A673 (cell line): ENCODE data around the gene GNAQ. TPM values are rescaled to one million over a fixed set of nuclear protein-coding genes. Genes with fewer than 3 reads are reported as not detected.
A peak's percentile ranks its signal among the peaks of the same experiment; 100 is the strongest.

Experiments used
- BruUV-seq: library from RNA; stranded (reverse); fragments of 400-500 nt; replicated peaks from 2 replicates; lab custom pipeline; 2021; lab: Mats Ljungman, UMichigan
- CTCF ChIA-PET: fragments of 300-600 bp; sonication (Branson Sonifier 250); formaldehyde crosslinking; loops from one replicate; lab custom pipeline; 2022; ENCODE audit warnings: antibody characterized with exemption; lab: Charles Lee
- POLR2A ChIA-PET: fragments of 300-600 bp; sonication (Branson Sonifier 250); formaldehyde crosslinking; loops from one replicate; lab custom pipeline; 2022; ENCODE audit warnings: antibody characterized with exemption; ENCODE audit not compliant: low non-redundant PET; lab: Charles Lee
- DNase-seq: peaks from one replicate; pipeline ENCODE4 v3.0.0-alpha.2; 2015; ENCODE audit warnings: low spot score
- H3K27ac ChIP-seq: fragments of 200-600 bp; sonication (generic); 2 replicates; pipeline ENCODE4 v1.5.1; 2016; ENCODE audit warnings: mixed run types, low read depth, mild to moderate bottlenecking, mixed read lengths, antibody characterized with exemption, low read length; ENCODE audit not compliant: poor library complexity, severe bottlenecking
- H3K27me3 ChIP-seq: fragments of 200-600 bp; sonication (generic); replicated peaks from 2 replicates; pipeline ENCODE4 v1.6.1; 2017; ENCODE audit warnings: mixed run types, low read depth, mild to moderate bottlenecking, mixed read lengths, antibody characterized with exemption, low read length; ENCODE audit not compliant: insufficient read depth, poor library complexity
- H3K36me3 ChIP-seq: fragments of 200-600 bp; sonication (generic); 2 replicates; pipeline ENCODE4 v1.6.1; 2016; ENCODE audit warnings: mixed run types, mild to moderate bottlenecking, mixed read lengths, antibody characterized with exemption, low read length; ENCODE audit not compliant: insufficient read depth, poor library complexity, severe bottlenecking
- H3K4me1 ChIP-seq: fragments of 200-600 bp; sonication (generic); 2 replicates; pipeline ENCODE4 v1.6.1; 2017; ENCODE audit warnings: mixed run types, mild to moderate bottlenecking, mixed read lengths, antibody characterized with exemption, low read length; ENCODE audit not compliant: insufficient read depth, poor library complexity, severe bottlenecking
- H3K4me3 ChIP-seq: fragments of 200-600 bp; sonication (generic); 2 replicates; pipeline ENCODE4 v1.5.1; 2016; ENCODE audit warnings: low read depth, mixed run types, mild to moderate bottlenecking, mixed read lengths, low read length; ENCODE audit not compliant: poor library complexity, severe bottlenecking
- H3K9me3 ChIP-seq: fragments of 200-600 bp; sonication (generic); 2 replicates; pipeline ENCODE4 v1.6.1; 2016; ENCODE audit warnings: mixed run types, low read depth, mild to moderate bottlenecking, mixed read lengths, antibody characterized with exemption, low read length; ENCODE audit not compliant: poor library complexity, severe bottlenecking
- CTCF ChIP-seq: fragments of 300-800, 200-600 bp; sonication (generic); conservative IDR thresholded peaks from 2 replicates; pipeline ENCODE4 v1.5.1; 2017; ENCODE audit warnings: low read depth, mild to moderate bottlenecking, antibody characterized with exemption, low read length, moderate library complexity, mixed read lengths
- EZH2 ChIP-seq: fragments of 200-600 bp; sonication (generic); IDR thresholded peaks from 2 replicates; pipeline ENCODE4 v1.6.1; 2017; ENCODE audit warnings: borderline replicate concordance, low read depth, mild to moderate bottlenecking, mixed read lengths, antibody characterized with exemption, low read length; ENCODE audit not compliant: poor library complexity, severe bottlenecking
- intact Hi-C: fragments of 100-400 bp; cut with micrococcal nuclease; formaldehyde crosslinking; loops from one replicate; pipeline ENCODE4 v1.10.0; 2022; ENCODE audit not compliant: unreplicated experiment
- total RNA-seq: library from RNA; stranded (reverse); gene quantifications from 2 replicates; pipeline ENCODE4 v1.2.3, GENCODE V29; 2021

GNAQ gene
- total RNA-seq, 1 experiment from 2014 or later: 69.9 TPM

- Histone ChIP-seq H3K27me3 (no peaks in the 10 kb centered on the region), H3K4me1 (peaks cover 52% of the 10 kb centered on the region), H3K27ac (peak overlapping the region; percentile 78), H3K4me3 (peak overlapping the region; percentile 89), H3K9me3 (no peaks in the 10 kb centered on the region), H3K36me3 (no peaks in the 10 kb centered on the region)
- no peak for DNase-seq
- TF ChIP-seq CTCF: no peak
- intact Hi-C loops: loop anchor here (5.0 to 10.0 kb wide), 2 partner anchors 135 to 587 kb away; no protein-coding TSS in a partner anchor
- ChIA-PET CTCF (no interaction called here), POLR2A (no interaction called here)
- no TSS peak for BruUV-seq
Observed at GRCh38 chr9:78029551-78030295, 1.9 kb downstream of the GNAQ start.

- Histone ChIP-seq H3K27ac (peak overlapping the region; percentile 60), H3K36me3 (no peaks in the 10 kb centered on the region), H3K4me1 (peaks cover 56% of the 10 kb centered on the region), H3K27me3 (no peaks in the 10 kb centered on the region), H3K4me3 (peak overlapping the region; percentile 89), H3K9me3 (no peaks in the 10 kb centered on the region)
- TSS peak; percentile 24 for BruUV-seq
- CTCF ChIA-PET: no interaction called here
- TF ChIP-seq CTCF: no peak
- TF ChIP-seq EZH2: no peak
- POLR2A ChIA-PET: no interaction called here
- DNase-seq: no peak
- intact Hi-C loops: loop anchor here (10.0 kb wide), 1 partner anchor 134 kb away; no protein-coding TSS in a partner anchor
Observed at GRCh38 chr9:78028926-78029325, 2.7 kb downstream of the GNAQ start.

GRCh38 chr9:78026947-78027346 lies 4.7 kb downstream of the GNAQ start:
- DNase-seq: no peak
- Histone ChIP-seq H3K36me3 (no peaks in the 10 kb centered on the region), H3K4me3 (peak overlapping the region; percentile 0), H3K9me3 (no peaks in the 10 kb centered on the region), H3K27me3 (no peaks in the 10 kb centered on the region), H3K27ac (peak overlapping the region; percentile 39), H3K4me1 (peaks cover 66% of the 10 kb centered on the region)
- TF ChIP-seq EZH2 (no peak), CTCF (no peak)
- BruUV-seq: no TSS peak
- POLR2A ChIA-PET: no interaction called here
- intact Hi-C loops: loop anchor here (10.0 kb wide), 1 partner anchor 132 kb away; no protein-coding TSS in a partner anchor
- CTCF ChIA-PET: no interaction called here
